GM23338 (cell line): ENCODE data around the gene C11orf52. TPM values are rescaled to one million over a fixed set of nuclear protein-coding genes. Genes with fewer than 3 reads are reported as not detected.

Experiments
- CREB1 ChIP-seq: fragments of 250-450 bp; sonication (Bioruptor Pico); IDR thresholded peaks from 2 replicates; pipeline ENCODE4 v1.5.0; 2020; ENCODE audit warnings: low read depth, mild to moderate bottlenecking, moderate library complexity
- ETS1 ChIP-seq: IDR thresholded peaks from 2 replicates; pipeline ENCODE4 v1.6.1; 2016; ENCODE audit warnings: antibody characterized with exemption
- EZH2 ChIP-seq: fragments of 200-600 bp; sonication (generic); IDR thresholded peaks from one replicate; pipeline ENCODE4 v1.8.0; 2017; ENCODE audit warnings: antibody characterized with exemption, mild to moderate bottlenecking, low read depth; ENCODE audit not compliant: unreplicated experiment
- EZH2phosphoT487 ChIP-seq: fragments of 200-600 bp; sonication (generic); IDR thresholded peaks from one replicate; pipeline ENCODE4 v1.8.1; 2018; ENCODE audit warnings: antibody characterized with exemption; ENCODE audit not compliant: unreplicated experiment
- NANOG ChIP-seq: IDR thresholded peaks from 2 replicates; pipeline ENCODE4 v1.6.1; 2016; ENCODE audit warnings: antibody characterized with exemption, borderline replicate concordance
- POLR2AphosphoS5 ChIP-seq: IDR thresholded peaks from 2 replicates; pipeline ENCODE4 v1.6.1; 2016; ENCODE audit warnings: antibody characterized with exemption, low read depth
- STAT1 ChIP-seq: IDR thresholded peaks from one replicate; pipeline ENCODE4 v1.6.1; 2016; ENCODE audit warnings: antibody characterized with exemption; ENCODE audit not compliant: unreplicated experiment
- ZNF114 ChIP-seq: fragments of 250-450 bp; sonication (Bioruptor Pico); IDR thresholded peaks from 2 replicates; pipeline ENCODE4 v1.5.0; 2020; ENCODE audit warnings: mild to moderate bottlenecking, moderate library complexity
- ZNF331 ChIP-seq: fragments of 250-450 bp; sonication (Bioruptor Pico); IDR thresholded peaks from 2 replicates; pipeline ENCODE4 v1.5.0; 2020; ENCODE audit warnings: low read depth, mild to moderate bottlenecking, moderate library complexity
- ZNF462 ChIP-seq: fragments of 250-450 bp; sonication (Bioruptor Pico); IDR thresholded peaks from 2 replicates; pipeline ENCODE4 v1.5.0; 2020; ENCODE audit warnings: mild to moderate bottlenecking, moderate library complexity
- polyA plus RNA-seq: library from polyadenylated mRNA; unstranded; fragments of >200 nt; fragmentation: Nextera tagmentation; extraction: Ambion mirVana; gene quantifications from 2 replicates; pipeline ENCODE4 v1.2.1, GENCODE V29; 2016
- total RNA-seq: library from RNA; depleted of rRNA; stranded (reverse); fragments of >200 nt; shearing (Covaris generic); gene quantifications from 2 replicates; pipeline ENCODE4 v1.2.3, GENCODE V29; 2014

C11orf52 gene
- total and polyA plus RNA-seq, 2 experiments from 2014 or later: 1.0 to 4.1 TPM

- TF ChIP-seq ZNF462 (no peak), ZNF114 (CRISPR knock-in tag) (no peak), CREB1 (CRISPR knock-in tag) (no peak), EZH2 (no peak), ZNF331 (CRISPR knock-in tag) (no peak), ETS1 (no peak), POLR2AphosphoS5 (no peak), STAT1 (no peak), EZH2phosphoT487 (no peak), NANOG (no peak)
Measured at GRCh38 chr11:111925953-111926352, 7.2 kb downstream of the C11orf52 start (continued).
